Hepatocyte (in vitro differentiated cells): ENCODE results near the gene KRT71. TPM values are rescaled to one million over a fixed set of nuclear protein-coding genes. Genes with fewer than 3 reads are reported as not detected.

Experiments used
- DNase-seq: peaks from one replicate; pipeline ENCODE4 v3.0.0-alpha.2; 2016; ENCODE audit warnings: low spot score
- H2AFZ ChIP-seq: fragments of 200-600 bp; sonication (generic); 2 replicates; pipeline ENCODE4 v1.6.0; 2016; ENCODE audit warnings: antibody characterized with exemption, mild to moderate bottlenecking
- H3K27ac ChIP-seq: fragments of 200-600 bp; sonication (generic); 2 replicates; pipeline ENCODE4 v1.5.1; 2016; ENCODE audit warnings: mild to moderate bottlenecking
- H3K27me3 ChIP-seq: fragments of 200-600 bp; sonication (generic); 2 replicates; pipeline ENCODE4 v1.6.1; 2016
- H3K36me3 ChIP-seq: fragments of 200-600 bp; sonication (generic); replicated peaks from 2 replicates; pipeline ENCODE4 v1.5.1; 2016; ENCODE audit warnings: low read depth; ENCODE audit not compliant: insufficient read depth
- H3K4me1 ChIP-seq: fragments of 200-600 bp; sonication (generic); 2 replicates; pipeline ENCODE4 v1.5.1; 2016; ENCODE audit warnings: mild to moderate bottlenecking, moderate library complexity; ENCODE audit not compliant: insufficient read depth
- H3K4me2 ChIP-seq: fragments of 200-600 bp; sonication (generic); 2 replicates; pipeline ENCODE4 v1.6.0; 2016
- H3K4me3 ChIP-seq: fragments of 200-600 bp; sonication (generic); 2 replicates; pipeline ENCODE4 v1.5.1; 2016; ENCODE audit warnings: mild to moderate bottlenecking
- H3K79me2 ChIP-seq: fragments of 200-600 bp; sonication (generic); 2 replicates; pipeline ENCODE4 v1.6.0; 2017; ENCODE audit warnings: mild to moderate bottlenecking
- H3K9me2 ChIP-seq: fragments of 200-600 bp; sonication (generic); replicated peaks from 2 replicates; pipeline ENCODE4 v1.6.0; 2017; ENCODE audit warnings: mild to moderate bottlenecking; ENCODE audit not compliant: insufficient read depth
- H3K9me3 ChIP-seq: fragments of 200-600 bp; sonication (generic); 2 replicates; pipeline ENCODE4 v1.5.1; 2016; ENCODE audit warnings: low read depth, mild to moderate bottlenecking
- H4K20me1 ChIP-seq: fragments of 200-600 bp; sonication (generic); 2 replicates; pipeline ENCODE4 v1.6.0; 2016; ENCODE audit warnings: mild to moderate bottlenecking; ENCODE audit not compliant: insufficient read depth, poor library complexity, severe bottlenecking
- CTCF ChIP-seq: fragments of 200-600 bp; sonication (generic); IDR thresholded peaks from 2 replicates; pipeline ENCODE4 v1.5.1; 2016; ENCODE audit warnings: antibody characterized with exemption, mild to moderate bottlenecking; ENCODE audit not compliant: poor library complexity
- EZH2 ChIP-seq: fragments of 200-600 bp; sonication (generic); IDR thresholded peaks from 2 replicates; pipeline ENCODE4 v1.6.1; 2016; ENCODE audit warnings: antibody characterized with exemption, mild to moderate bottlenecking, borderline replicate concordance
- EZH2phosphoT487 ChIP-seq: fragments of 200-600 bp; sonication (generic); IDR thresholded peaks from one replicate; pipeline ENCODE4 v1.6.1; 2018; ENCODE audit warnings: antibody characterized with exemption, mild to moderate bottlenecking, low read depth, moderate library complexity; ENCODE audit not compliant: unreplicated experiment, severe bottlenecking
- WGBS: methylation state at CpG from one replicate; pipeline ENCODE4 v1.1.6; 2016; ENCODE audit warnings: low lambda C conversion rate; ENCODE audit errors: missing lambda C conversion rate; 5-methylcytosine and 5-hydroxymethylcytosine counted together
- polyA plus RNA-seq: library from polyadenylated mRNA; unstranded; fragments of >200 nt; fragmentation: Nextera tagmentation; extraction: Ambion mirVana; gene quantifications from 2 replicates; pipeline ENCODE4 v1.2.1, GENCODE V29; 2016
- total RNA-seq: library from RNA; depleted of rRNA; stranded (reverse); fragments of >200 nt; gene quantifications from 2 replicates; pipeline ENCODE4 v1.2.3, GENCODE V29; 2014

KRT71 gene
- total and polyA plus RNA-seq, 2 experiments from 2014 or later: not detected

GRCh38 chr12:52494518-52494917, 58.4 kb downstream of the KRT71 start:
- peak; percentile 42 for DNase-seq
- Histone ChIP-seq H3K27me3 (no peaks in the 10 kb centered on the region), H3K4me3 (no peak overlapping the region), H2AFZ (no peak overlapping the region), H3K4me1 (peaks cover 15% of the 10 kb centered on the region), H3K79me2 (no peaks in the 10 kb centered on the region), H3K4me2 (no peak overlapping the region), H3K9me3 (no peaks in the 10 kb centered on the region), H3K27ac (peak overlapping the region; percentile 45), H3K9me2 (no peaks in the 10 kb centered on the region), H4K20me1 (no peaks in the 10 kb centered on the region), H3K36me3 (no peaks in the 10 kb centered on the region)
- 54% methylated on average over 4 of the region's 4 CpGs for WGBS
- TF ChIP-seq EZH2phosphoT487 (no peak), EZH2 (no peak), CTCF (no peak)

- H3K79me2 ChIP-seq: no peaks in the 10 kb centered on the region
- no peaks in the 10 kb centered on the region for H4K20me1 ChIP-seq
- no peaks in the 10 kb centered on the region for H3K27me3 ChIP-seq
- H2AFZ ChIP-seq: no peak overlapping the region
- H3K4me1 ChIP-seq: peaks cover 15% of the 10 kb centered on the region
- no peak overlapping the region for H3K4me2 ChIP-seq
- no peaks in the 10 kb centered on the region for H3K9me2 ChIP-seq
- WGBS: 84% methylated on average over 1 of the region's 1 CpG
- peak overlapping the region; percentile 45 for H3K27ac ChIP-seq
- H3K9me3 ChIP-seq: no peaks in the 10 kb centered on the region
- H3K4me3 ChIP-seq: no peak overlapping the region
- no peaks in the 10 kb centered on the region for H3K36me3 ChIP-seq
- no peak for DNase-seq
- TF ChIP-seq CTCF (no peak), EZH2 (no peak), EZH2phosphoT487 (no peak)
Measured at GRCh38 chr12:52494100-52494499, 58.8 kb downstream of the KRT71 start.

Other genes with a start within 250 kb of the KRT71 start
- not detected in 2 replicates for gene KRT83, start 231.7 kb downstream of the KRT71 start, total RNA-seq
- not detected in 2 replicates for gene KRT83, start 231.7 kb downstream of the KRT71 start, polyA plus RNA-seq
- gene KRT85, start 185.7 kb downstream of the KRT71 start, total RNA-seq: not detected in 2 replicates
- not detected in 2 replicates for gene KRT85, start 185.7 kb downstream of the KRT71 start, polyA plus RNA-seq
- not detected in 2 replicates for gene KRT84, start 167.5 kb downstream of the KRT71 start, total RNA-seq
- not detected in 2 replicates for gene KRT84, start 167.5 kb downstream of the KRT71 start, polyA plus RNA-seq
- not detected in 2 replicates for gene KRT82, start 146.8 kb downstream of the KRT71 start, total RNA-seq
- not detected in 2 replicates for gene KRT82, start 146.8 kb downstream of the KRT71 start, polyA plus RNA-seq
- gene KRT75, start 118.8 kb downstream of the KRT71 start, total RNA-seq: not detected in 2 replicates
- gene KRT75, start 118.8 kb downstream of the KRT71 start, polyA plus RNA-seq: not detected in 2 replicates
- gene KRT6B, start 101.0 kb downstream of the KRT71 start, total RNA-seq: 0.08 TPM in 1 of 2 replicates, not detected in the other
- 0.10 and 0.42 TPM in 2 replicates for gene KRT6B, start 101.0 kb downstream of the KRT71 start, polyA plus RNA-seq
- 0.07 and 0.32 TPM in 2 replicates for gene KRT6C, start 79.3 kb downstream of the KRT71 start, total RNA-seq
- gene KRT6C, start 79.3 kb downstream of the KRT71 start, polyA plus RNA-seq: 0.18 and 1.3 TPM in 2 replicates
- gene KRT6A, start 59.9 kb downstream of the KRT71 start, total RNA-seq: 5.5 and 6.8 TPM in 2 replicates
- gene KRT6A, start 59.9 kb downstream of the KRT71 start, polyA plus RNA-seq: 0.54 and 2.3 TPM in 2 replicates
- 13.0 and 15.8 TPM in 2 replicates for gene KRT5, start 32.8 kb downstream of the KRT71 start, total RNA-seq
- gene KRT5, start 32.8 kb downstream of the KRT71 start, polyA plus RNA-seq: 7.4 and 11.3 TPM in 2 replicates
- not detected in 2 replicates for gene KRT74, start 20.7 kb upstream of the KRT71 start, total RNA-seq
- not detected in 2 replicates for gene KRT74, start 20.7 kb upstream of the KRT71 start, polyA plus RNA-seq
- gene KRT72, start 48.3 kb upstream of the KRT71 start, total RNA-seq: not detected in 2 replicates
- gene KRT72, start 48.3 kb upstream of the KRT71 start, polyA plus RNA-seq: not detected in 2 replicates
- not detected in 2 replicates for gene KRT73, start 65.4 kb upstream of the KRT71 start, total RNA-seq
- gene KRT73, start 65.4 kb upstream of the KRT71 start, polyA plus RNA-seq: not detected in 2 replicates
- not detected in 2 replicates for gene KRT2, start 99.1 kb upstream of the KRT71 start, total RNA-seq
- gene KRT2, start 99.1 kb upstream of the KRT71 start, polyA plus RNA-seq: not detected in 2 replicates
- 0.13 TPM in 1 of 2 replicates, not detected in the other for gene KRT1, start 127.3 kb upstream of the KRT71 start, total RNA-seq
- not detected in 2 replicates for gene KRT1, start 127.3 kb upstream of the KRT71 start, polyA plus RNA-seq
- not detected in 2 replicates for gene KRT77, start 150.4 kb upstream of the KRT71 start, total RNA-seq
- gene KRT77, start 150.4 kb upstream of the KRT71 start, polyA plus RNA-seq: not detected in 2 replicates
- gene KRT76, start 224.2 kb upstream of the KRT71 start, total RNA-seq: not detected in 2 replicates
- not detected in 2 replicates for gene KRT76, start 224.2 kb upstream of the KRT71 start, polyA plus RNA-seq
- not detected in 2 replicates for gene KRT3, start 243.0 kb upstream of the KRT71 start, total RNA-seq
- 0.43 TPM in 1 of 2 replicates, not detected in the other for gene KRT3, start 243.0 kb upstream of the KRT71 start, polyA plus RNA-seq